ENCODE measurements around the gene PI4K2A.
"Not testable (repeated sequence)": the region's sequence is repeated elsewhere in the genome, so short reads cannot be mapped to it uniquely, and the experiment has no call there.

PI4K2A gene

DNA sequence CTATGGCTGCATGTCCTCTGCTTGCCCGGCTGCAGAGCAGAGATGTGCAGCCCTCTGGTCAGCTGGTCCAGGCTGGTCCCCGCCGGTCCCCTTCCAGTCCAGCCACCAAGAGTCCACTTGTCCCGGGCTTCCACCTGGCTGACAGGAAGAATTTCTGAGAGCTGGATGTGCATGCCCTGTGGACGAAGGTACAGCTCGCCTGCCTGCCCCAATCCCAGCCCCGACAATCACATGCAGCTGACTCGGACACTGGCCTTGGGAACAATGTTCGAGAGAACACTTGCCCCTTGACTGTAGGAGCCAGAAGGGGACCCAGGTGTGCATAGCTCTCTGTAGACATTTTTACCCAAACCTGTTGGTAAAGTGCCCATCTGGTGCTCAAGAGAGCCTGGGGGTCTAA, 34.8 kb downstream of the PI4K2A start:
- Histone ChIP-seq H3K27me3 (ENCODE audit: control insufficient read depth, insufficient read depth, low read length) (no peaks in the 10 kb centered on the region), H3K4me3 (ENCODE audit: low read depth, low read length) (no peak overlapping the region), H3K27ac (ENCODE audit: low read depth, low read length) (no peak overlapping the region), H3K9me3 (ENCODE audit: control insufficient read depth, insufficient read depth, low read depth, low read length) (no peaks in the 10 kb centered on the region), H3K9ac (ENCODE audit: low read length) (no peak overlapping the region), H3K36me3 (ENCODE audit: control insufficient read depth, insufficient read depth, low read length) (peaks cover 61% of the 10 kb centered on the region), H3K4me1 (ENCODE audit: control insufficient read depth, insufficient read depth, low read length) (no peaks in the 10 kb centered on the region)

DNA sequence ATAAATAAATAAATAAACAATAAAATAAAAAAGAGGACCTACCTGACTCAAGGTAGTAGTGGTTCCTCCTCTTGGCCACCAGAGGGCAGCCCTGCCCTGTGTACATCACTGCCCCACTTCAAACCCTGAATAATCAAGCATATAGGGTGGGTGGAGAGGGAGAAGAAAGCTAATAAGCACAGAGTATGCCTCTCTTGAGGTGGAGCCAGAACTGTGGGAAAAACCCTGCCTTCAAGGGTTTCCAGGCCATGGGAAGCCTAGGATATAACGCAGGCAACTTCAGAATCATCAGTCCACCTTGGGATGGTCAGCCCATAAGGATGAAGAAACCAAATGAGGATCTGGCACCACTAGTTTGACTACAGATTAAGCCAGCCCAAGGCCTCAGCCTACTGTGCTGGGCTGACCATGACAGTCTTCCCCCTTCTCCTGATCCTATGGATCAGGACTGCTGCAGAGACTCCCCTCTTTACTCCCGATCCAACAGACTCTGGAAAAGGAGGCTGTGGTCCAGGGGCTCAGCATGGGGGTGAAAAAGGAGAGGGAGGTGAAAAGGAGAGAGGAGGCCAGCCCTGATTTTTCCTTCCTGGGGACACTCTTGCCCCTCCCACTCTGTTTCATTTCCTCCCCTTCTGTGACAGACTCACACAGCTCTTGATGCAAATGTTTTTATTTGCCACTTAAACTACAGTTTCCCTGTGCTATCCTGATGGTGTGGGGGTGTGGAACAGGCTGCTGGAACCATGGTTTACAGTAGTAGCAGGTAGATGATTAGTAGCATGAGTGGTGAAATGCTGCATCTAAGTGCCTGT, 36.5 kb downstream of the PI4K2A start:
- H3K27ac ChIP-seq (ENCODE audit: low read depth, low read length): no peak overlapping the region
- H3K9ac ChIP-seq (ENCODE audit: low read length): no peak overlapping the region
- H3K4me3 ChIP-seq (ENCODE audit: low read depth, low read length): no peak overlapping the region
- H3K36me3 ChIP-seq (ENCODE audit: control insufficient read depth, insufficient read depth, low read length): peaks cover 51% of the 10 kb centered on the region
- H3K4me1 ChIP-seq (ENCODE audit: control insufficient read depth, insufficient read depth, low read length): no peaks in the 10 kb centered on the region
- no peaks in the 10 kb centered on the region for H3K27me3 ChIP-seq (ENCODE audit: control insufficient read depth, insufficient read depth, low read length)
- no peaks in the 10 kb centered on the region for H3K9me3 ChIP-seq (ENCODE audit: control insufficient read depth, insufficient read depth, low read depth, low read length)

DNA sequence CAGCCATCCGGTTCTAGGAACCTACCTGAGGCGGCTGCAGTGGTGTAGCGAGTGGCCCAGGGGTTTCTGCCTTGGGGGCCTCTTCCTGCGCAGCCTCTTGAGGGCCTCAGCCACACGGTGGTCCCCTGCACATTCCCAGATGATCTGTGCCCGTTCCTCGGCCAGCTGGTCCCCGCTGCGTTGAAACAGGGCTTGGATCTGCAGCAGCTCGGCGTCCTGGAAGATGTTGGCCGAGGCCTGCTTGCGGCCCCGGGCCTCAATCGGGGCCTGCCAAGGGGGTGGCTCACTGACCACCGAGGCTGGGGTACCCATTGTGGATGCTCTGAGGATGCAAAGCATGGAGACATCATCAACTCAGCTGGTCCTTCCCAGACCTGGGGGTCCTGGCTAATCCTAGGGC, 39.1 kb downstream of the PI4K2A start:
- H3K4me1 ChIP-seq (ENCODE audit: control insufficient read depth, insufficient read depth, low read length): peaks cover 11% of the 10 kb centered on the region
- no peaks in the 10 kb centered on the region for H3K9me3 ChIP-seq (ENCODE audit: control insufficient read depth, insufficient read depth, low read depth, low read length)
- no peak overlapping the region for H3K4me3 ChIP-seq (ENCODE audit: low read depth, low read length)
- H3K27ac ChIP-seq (ENCODE audit: low read depth, low read length): no peak overlapping the region
- H3K36me3 ChIP-seq (ENCODE audit: control insufficient read depth, insufficient read depth, low read length): peaks cover 38% of the 10 kb centered on the region
- no peaks in the 10 kb centered on the region for H3K27me3 ChIP-seq (ENCODE audit: control insufficient read depth, insufficient read depth, low read length)
- H3K9ac ChIP-seq (ENCODE audit: low read length): no peak overlapping the region

GRCh38 chr10:97682042-97682441, 41.6 kb downstream of the PI4K2A start:
- Histone ChIP-seq H3K27ac (ENCODE audit: low read depth, low read length) (no peak overlapping the region), H3K36me3 (ENCODE audit: control insufficient read depth, insufficient read depth, low read length) (peaks cover 17% of the 10 kb centered on the region), H3K4me3 (ENCODE audit: low read depth, low read length) (no peak overlapping the region), H3K9ac (ENCODE audit: low read length) (no peak overlapping the region), H3K9me3 (ENCODE audit: control insufficient read depth, insufficient read depth, low read depth, low read length) (no peaks in the 10 kb centered on the region), H3K27me3 (ENCODE audit: control insufficient read depth, insufficient read depth, low read length) (no peaks in the 10 kb centered on the region), H3K4me1 (ENCODE audit: control insufficient read depth, insufficient read depth, low read length) (peaks cover 15% of the 10 kb centered on the region)

DNA sequence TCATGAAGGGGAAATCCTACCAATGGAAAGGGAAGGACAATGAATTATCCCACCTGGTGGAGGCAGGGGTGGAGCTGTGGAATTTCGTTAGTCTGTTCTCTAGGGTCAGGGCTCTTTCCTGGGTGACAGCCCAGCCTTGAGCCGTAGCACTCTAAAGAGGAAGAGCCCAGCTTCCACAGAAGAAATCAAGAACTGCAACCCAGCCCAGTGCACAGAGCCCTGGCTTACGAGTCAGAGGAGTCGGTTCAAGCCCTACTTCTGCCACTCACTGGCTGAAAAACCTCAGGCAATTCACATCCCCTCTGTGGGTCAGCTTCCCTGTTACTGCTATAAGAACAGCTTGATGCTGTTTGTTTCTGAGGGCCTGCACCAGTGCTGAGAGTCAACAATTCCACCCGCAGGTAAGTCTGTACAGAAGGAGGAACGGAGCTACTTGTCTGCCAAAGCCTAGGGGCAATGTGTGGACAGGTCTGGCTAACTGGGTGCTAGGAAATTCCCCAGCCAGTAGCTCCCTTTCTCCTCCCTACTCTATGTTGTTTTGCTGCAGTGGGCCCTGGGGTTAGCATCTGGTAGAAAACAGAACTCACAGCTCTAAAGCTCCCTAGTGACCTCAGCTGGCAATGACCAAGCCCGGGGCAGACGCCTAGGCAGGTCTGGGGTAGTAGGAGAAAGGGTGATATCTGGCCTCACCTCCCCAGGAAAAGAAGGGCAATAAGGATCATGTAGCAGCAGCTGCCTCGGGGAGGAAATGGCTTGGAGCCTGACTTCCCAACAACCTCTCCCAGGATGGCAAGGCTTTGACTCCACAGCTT, 43.3 kb downstream of the PI4K2A start:
- no peak overlapping the region for H3K27ac ChIP-seq (ENCODE audit: low read depth, low read length)
- H3K4me1 ChIP-seq (ENCODE audit: control insufficient read depth, insufficient read depth, low read length): peaks cover 25% of the 10 kb centered on the region
- no peak overlapping the region for H3K9ac ChIP-seq (ENCODE audit: low read length)
- H3K36me3 ChIP-seq (ENCODE audit: control insufficient read depth, insufficient read depth, low read length): 0 out of 2 replicates have a peak, but pooled peaks cover 5% of the 10 kb centered on the region
- no peak overlapping the region for H3K4me3 ChIP-seq (ENCODE audit: low read depth, low read length)
- H3K27me3 ChIP-seq (ENCODE audit: control insufficient read depth, insufficient read depth, low read length): no peaks in the 10 kb centered on the region; the same call in 1 of the 2 replicates
- H3K9me3 ChIP-seq (ENCODE audit: control insufficient read depth, insufficient read depth, low read depth, low read length): no peaks in the 10 kb centered on the region

DNA sequence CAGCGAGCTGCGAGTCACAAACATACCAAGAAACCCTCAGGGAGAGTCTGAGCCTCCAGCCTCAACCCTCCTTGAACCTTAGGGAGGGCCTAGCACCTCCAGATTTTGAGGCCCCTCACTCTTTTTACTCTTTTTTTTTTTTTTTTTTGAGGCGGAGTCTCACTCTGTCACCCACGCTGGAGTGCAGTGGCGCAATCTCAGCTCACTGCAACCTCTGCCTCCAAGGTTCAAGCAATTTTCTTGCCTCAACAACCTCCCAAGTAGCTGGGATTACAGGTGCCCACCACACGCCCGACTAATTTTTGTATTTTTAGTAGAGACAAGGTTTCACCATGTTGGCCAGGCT, 43.9 kb downstream of the PI4K2A start:
- not testable (repeated sequence) for H3K9me3 ChIP-seq (ENCODE audit: control insufficient read depth, insufficient read depth, low read depth, low read length); H3K36me3 ChIP-seq (ENCODE audit: control insufficient read depth, insufficient read depth, low read length); H3K9ac ChIP-seq (ENCODE audit: low read length); H3K4me3 ChIP-seq (ENCODE audit: low read depth, low read length); H3K27ac ChIP-seq (ENCODE audit: low read depth, low read length); H3K27me3 ChIP-seq (ENCODE audit: control insufficient read depth, insufficient read depth, low read length)
- peaks cover 25% of the 10 kb centered on the region for H3K4me1 ChIP-seq (ENCODE audit: control insufficient read depth, insufficient read depth, low read length)

- Histone ChIP-seq H3K27ac (ENCODE audit: low read depth, low read length) (no peak overlapping the region), H3K4me1 (ENCODE audit: control insufficient read depth, insufficient read depth, low read length) (peaks cover 25% of the 10 kb centered on the region), H3K9ac (ENCODE audit: low read length) (no peak overlapping the region), H3K4me3 (ENCODE audit: low read depth, low read length) (no peak overlapping the region), H3K27me3 (ENCODE audit: control insufficient read depth, insufficient read depth, low read length) (no peaks in the 10 kb centered on the region; the same call in 1 of the 2 replicates), H3K9me3 (ENCODE audit: control insufficient read depth, insufficient read depth, low read depth, low read length) (no peaks in the 10 kb centered on the region), H3K36me3 (ENCODE audit: control insufficient read depth, insufficient read depth, low read length) (no peaks in the 10 kb centered on the region)
Measured at GRCh38 chr10:97684866-97685394, 44.5 kb downstream of the PI4K2A start.

DNA sequence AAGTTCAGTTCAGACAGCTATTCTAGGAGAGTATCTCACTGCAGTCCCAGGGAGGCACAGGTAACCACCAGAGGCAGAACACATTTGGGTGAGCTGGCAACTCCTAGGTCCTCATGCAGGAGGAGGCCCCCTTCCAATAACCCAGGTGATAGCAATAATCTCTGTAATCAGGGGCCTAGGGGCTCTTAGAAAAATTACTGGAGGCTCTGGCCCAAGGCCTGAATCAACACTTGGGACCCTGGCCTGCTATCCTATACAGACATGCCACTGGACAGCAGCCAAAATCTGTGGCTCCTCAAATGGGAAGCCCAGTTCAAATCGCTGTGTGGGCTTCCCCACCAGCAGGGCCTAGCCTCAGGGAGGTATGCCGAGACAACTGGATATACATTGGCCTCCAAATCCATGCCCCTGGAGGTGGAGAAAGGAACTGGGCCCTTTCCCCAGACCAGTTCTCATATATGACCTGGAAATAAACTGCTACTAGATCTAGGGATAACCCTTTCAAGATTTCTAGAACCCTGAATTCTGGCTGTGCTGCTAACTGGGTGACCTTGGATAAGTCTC, 45.0 kb downstream of the PI4K2A start:
- peaks cover 25% of the 10 kb centered on the region for H3K4me1 ChIP-seq (ENCODE audit: control insufficient read depth, insufficient read depth, low read length)
- H3K4me3 ChIP-seq (ENCODE audit: low read depth, low read length): no peak overlapping the region
- no peak overlapping the region for H3K27ac ChIP-seq (ENCODE audit: low read depth, low read length)
- no peaks in the 10 kb centered on the region; the same call in 1 of the 2 replicates for H3K27me3 ChIP-seq (ENCODE audit: control insufficient read depth, insufficient read depth, low read length)
- no peaks in the 10 kb centered on the region for H3K36me3 ChIP-seq (ENCODE audit: control insufficient read depth, insufficient read depth, low read length)
- H3K9ac ChIP-seq (ENCODE audit: low read length): no peak overlapping the region
- no peaks in the 10 kb centered on the region for H3K9me3 ChIP-seq (ENCODE audit: control insufficient read depth, insufficient read depth, low read depth, low read length)

- peak overlapping the region; percentile 91 for H3K4me3 ChIP-seq (ENCODE audit: low read depth, low read length)
- H3K27ac ChIP-seq (ENCODE audit: low read depth, low read length): no peak overlapping the region
- no peaks in the 10 kb centered on the region for H3K36me3 ChIP-seq (ENCODE audit: control insufficient read depth, insufficient read depth, low read length)
- no peaks in the 10 kb centered on the region; the same call in 1 of the 2 replicates for H3K27me3 ChIP-seq (ENCODE audit: control insufficient read depth, insufficient read depth, low read length)
- peaks cover 25% of the 10 kb centered on the region for H3K4me1 ChIP-seq (ENCODE audit: control insufficient read depth, insufficient read depth, low read length)
- H3K9me3 ChIP-seq (ENCODE audit: control insufficient read depth, insufficient read depth, low read depth, low read length): no peaks in the 10 kb centered on the region
- H3K9ac ChIP-seq (ENCODE audit: low read length): peak overlapping the region; percentile 70
Measured at GRCh38 chr10:97686301-97686961, 46.0 kb downstream of the PI4K2A start.

DNA sequence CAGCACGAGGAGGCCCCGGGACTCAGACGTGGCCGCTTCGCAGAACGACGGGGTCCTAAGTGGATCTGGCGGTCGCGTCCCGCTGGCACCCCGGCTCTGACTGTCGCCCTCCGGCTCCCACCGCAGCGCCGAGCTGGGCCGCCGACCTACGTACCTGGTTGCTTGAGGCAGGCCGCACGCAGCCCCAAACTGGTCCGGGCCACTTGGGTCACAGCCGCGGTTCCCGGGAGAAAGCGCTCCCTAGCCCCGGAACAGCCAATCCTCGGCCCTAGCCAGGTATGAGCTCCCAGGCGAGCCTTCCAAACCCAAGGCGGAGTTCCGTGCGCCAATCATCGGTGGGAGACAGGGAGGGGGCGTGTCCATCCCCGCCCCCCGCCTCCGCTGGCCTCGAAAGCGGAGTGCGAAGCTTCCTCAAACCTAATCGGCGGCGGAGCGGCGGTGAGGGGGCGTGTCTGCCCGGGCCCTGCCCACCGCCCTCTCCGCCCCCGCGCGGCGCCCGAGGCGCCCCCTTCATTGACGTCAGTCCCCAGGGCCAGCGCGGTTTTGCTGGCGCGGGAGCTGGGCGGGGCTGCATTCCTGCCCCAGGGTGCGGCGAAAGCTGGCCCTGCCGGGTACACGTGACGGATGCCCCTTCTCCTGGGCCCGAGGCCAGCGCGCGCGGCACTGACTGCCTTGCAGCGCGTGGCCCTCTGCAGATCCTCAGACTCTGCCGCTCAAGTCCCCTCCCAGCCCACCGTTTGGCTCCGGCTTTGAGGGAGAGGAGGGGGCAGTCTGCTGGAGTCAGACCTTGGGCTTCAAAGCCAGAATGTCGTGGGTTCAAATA, 46.7 kb downstream of the PI4K2A start, which contains the start of gene AVPI1:
AVPI1 (minus strand) TSS at position 280 of the 823 bp plus-strand sequence. CDS start 7,336 bp downstream, outside the sequence.
- peak within 1 kb of the TSS; percentile 91 for H3K4me3 ChIP-seq (ENCODE audit: low read depth, low read length)
- no peaks in the 10 kb centered on the region for H3K9me3 ChIP-seq (ENCODE audit: control insufficient read depth, insufficient read depth, low read depth, low read length)
- H3K36me3 ChIP-seq (ENCODE audit: control insufficient read depth, insufficient read depth, low read length): no peaks in the 10 kb centered on the region
- peaks cover 25% of the 10 kb centered on the region for H3K4me1 ChIP-seq (ENCODE audit: control insufficient read depth, insufficient read depth, low read length)
- peak within 1 kb of the TSS; percentile 70 for H3K9ac ChIP-seq (ENCODE audit: low read length)
- peak within 1 kb of the TSS; percentile 33 for H3K27ac ChIP-seq (ENCODE audit: low read depth, low read length)
- no peaks in the 10 kb centered on the region; the same call in 1 of the 2 replicates for H3K27me3 ChIP-seq (ENCODE audit: control insufficient read depth, insufficient read depth, low read length)

Data from HUES6 (cell line).